ENCODE data around the gene M1AP.

The M1AP gene

GRCh38 chr2:74597410-74597809 is 50.7 kb downstream of the M1AP start:
- DNase-seq (ENCODE audit: low read depth) = no peak

- DNase-seq (ENCODE audit: low read depth) = no peak
Observed at GRCh38 chr2:74596584-74596983, 51.5 kb downstream of the M1AP start.

- DNase-seq (ENCODE audit: low read depth) = peak; percentile 52
Observed at GRCh38 chr2:74593826-74594772, 54.0 kb downstream of the M1AP start.

GRCh38 chr2:74588664-74589063 is 59.5 kb downstream of the M1AP start:
- no peak for DNase-seq (ENCODE audit: low read depth)

- no peak for DNase-seq (ENCODE audit: low read depth)
Observed at GRCh38 chr2:74587664-74588277, 60.4 kb downstream of the M1AP start.

- no peak for DNase-seq (ENCODE audit: low read depth)
Observed at GRCh38 chr2:74585406-74586185, 62.5 kb downstream of the M1AP start.

GRCh38 chr2:74584088-74584645 is 64.0 kb downstream of the M1AP start:
- DNase-seq (ENCODE audit: low read depth) = no peak

- DNase-seq (ENCODE audit: low read depth) = no peak
Observed at GRCh38 chr2:74583504-74583903, 64.6 kb downstream of the M1AP start.

GRCh38 chr2:74582184-74582583 is 65.9 kb downstream of the M1AP start:
- DNase-seq (ENCODE audit: low read depth) = no peak

- DNase-seq (ENCODE audit: low read depth) = no peak
Observed at GRCh38 chr2:74581463-74581862, 66.7 kb downstream of the M1AP start.

GRCh38 chr2:74578408-74578807 is 69.7 kb downstream of the M1AP start:
- DNase-seq (ENCODE audit: low read depth) = no peak

GRCh38 chr2:74577448-74577847 is 70.7 kb downstream of the M1AP start:
- no peak for DNase-seq (ENCODE audit: low read depth)

GRCh38 chr2:74576863-74577229 is 71.3 kb downstream of the M1AP start:
- peak; percentile 93 for DNase-seq (ENCODE audit: low read depth)

- no peak for DNase-seq (ENCODE audit: low read depth)
Observed at GRCh38 chr2:74576211-74576862, 71.8 kb downstream of the M1AP start.

GRCh38 chr2:74575320-74575719 is 72.8 kb downstream of the M1AP start:
- no peak for DNase-seq (ENCODE audit: low read depth)

GRCh38 chr2:74573747-74574562 is 74.2 kb downstream of the M1AP start:
- no peak for DNase-seq (ENCODE audit: low read depth)

- DNase-seq (ENCODE audit: low read depth) = no peak
Observed at GRCh38 chr2:74572178-74572925, 75.8 kb downstream of the M1AP start.

GRCh38 chr2:74571058-74571457 is 77.1 kb downstream of the M1AP start:
- no peak for DNase-seq (ENCODE audit: low read depth)

- no peak for DNase-seq (ENCODE audit: low read depth)
Observed at GRCh38 chr2:74569686-74570085, 78.4 kb downstream of the M1AP start.

- peak; percentile 70 for DNase-seq (ENCODE audit: low read depth)
Observed at GRCh38 chr2:74567881-74568280, 80.2 kb downstream of the M1AP start.
